ENCODE results near the gene HEXIM1.

DNA sequence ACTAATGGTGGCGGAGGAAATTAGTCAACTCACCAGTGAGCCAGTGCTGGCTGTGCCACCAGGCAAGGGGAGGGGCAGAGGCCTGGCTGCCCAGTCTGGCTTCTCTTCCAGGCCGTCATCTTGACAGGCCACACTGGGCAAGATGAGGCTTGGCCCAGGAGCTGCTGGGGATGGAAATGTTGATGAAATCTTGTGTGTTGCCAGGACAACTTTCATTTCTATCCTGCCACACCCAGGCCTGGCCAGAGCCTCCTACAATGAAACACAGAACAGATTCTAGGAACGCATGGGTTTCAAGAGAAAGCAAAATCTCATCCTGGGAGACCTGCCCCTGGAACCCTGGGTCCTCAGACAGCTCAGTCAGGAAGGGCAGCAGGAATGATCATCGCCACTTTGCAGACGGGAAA lies 22.7 kb downstream of the HEXIM1 start:
- TF ChIP-seq, protein P1, sequence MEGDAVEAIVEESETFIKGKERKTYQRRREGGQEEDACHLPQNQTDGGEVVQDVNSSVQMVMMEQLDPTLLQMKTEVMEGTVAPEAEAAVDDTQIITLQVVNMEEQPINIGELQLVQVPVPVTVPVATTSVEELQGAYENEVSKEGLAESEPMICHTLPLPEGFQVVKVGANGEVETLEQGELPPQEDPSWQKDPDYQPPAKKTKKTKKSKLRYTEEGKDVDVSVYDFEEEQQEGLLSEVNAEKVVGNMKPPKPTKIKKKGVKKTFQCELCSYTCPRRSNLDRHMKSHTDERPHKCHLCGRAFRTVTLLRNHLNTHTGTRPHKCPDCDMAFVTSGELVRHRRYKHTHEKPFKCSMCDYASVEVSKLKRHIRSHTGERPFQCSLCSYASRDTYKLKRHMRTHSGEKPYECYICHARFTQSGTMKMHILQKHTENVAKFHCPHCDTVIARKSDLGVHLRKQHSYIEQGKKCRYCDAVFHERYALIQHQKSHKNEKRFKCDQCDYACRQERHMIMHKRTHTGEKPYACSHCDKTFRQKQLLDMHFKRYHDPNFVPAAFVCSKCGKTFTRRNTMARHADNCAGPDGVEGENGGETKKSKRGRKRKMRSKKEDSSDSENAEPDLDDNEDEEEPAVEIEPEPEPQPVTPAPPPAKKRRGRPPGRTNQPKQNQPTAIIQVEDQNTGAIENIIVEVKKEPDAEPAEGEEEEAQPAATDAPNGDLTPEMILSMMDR (IDR thresholded peaks at IDR 0.05 in 4 of 5, conservative IDR thresholded peaks at IDR 0.05 in 1 of 5), result no peak
- peak; percentile 23 to 38 for TF ChIP-seq POLR2A (IDR thresholded peaks at IDR 0.05)

All from gastrocnemius medialis (tissue), 4 donors.